CD4-positive, CD25-positive, alpha-beta regulatory T cell (primary cell): ENCODE data around the gene ZNF24. TPM values are rescaled to one million over a fixed set of nuclear protein-coding genes. Genes with fewer than 3 reads are reported as not detected.

ENCODE experiments used
- ATAC-seq, 2 donors: fragments of 150-1000 bp; cut with Tn5 transposase; one replicate each; pipeline ENCODE4 v1.10.0; 2021; ENCODE audit warnings: low read depth in 2 of 2, moderate number of reproducible peaks in 2 of 2, moderate library complexity in 1 of 2
- DNase-seq, 3 donors: peaks; one replicate each; pipeline versions ENCODE4 v3.0.0 to v3.0.0-alpha.2; 2012 to 2022; ENCODE audit warnings: mixed read lengths in 1 of 3
- H3K27ac ChIP-seq: one replicate; pipeline ENCODE4 v1.7.0; 2013; ENCODE audit warnings: mild to moderate bottlenecking, low read length; ENCODE audit not compliant: insufficient read depth, poor library complexity, severe bottlenecking
- H3K27me3 ChIP-seq: one replicate; pipeline ENCODE4 v1.7.0; 2013; ENCODE audit warnings: low read length; ENCODE audit not compliant: control insufficient read depth, insufficient read depth
- H3K36me3 ChIP-seq: one replicate; pipeline ENCODE4 v1.7.0; 2013; ENCODE audit warnings: mild to moderate bottlenecking, low read length, moderate library complexity; ENCODE audit not compliant: control insufficient read depth, insufficient read depth
- H3K4me1 ChIP-seq: 2 replicates; pipeline ENCODE4 v1.7.0; 2013; ENCODE audit warnings: mild to moderate bottlenecking, low read length; ENCODE audit not compliant: insufficient read depth, control insufficient read depth, poor library complexity, severe bottlenecking
- H3K4me3 ChIP-seq: one replicate; pipeline ENCODE4 v1.7.0; 2013; ENCODE audit warnings: low read depth, mild to moderate bottlenecking, low read length, moderate library complexity
- H3K9me3 ChIP-seq, 2 experiments: 1 replicate in 1 of 2; 2 replicates in 1 of 2; pipeline ENCODE4 v1.7.0; 2013; ENCODE audit warnings: low read length in 2 of 2, mild to moderate bottlenecking in 1 of 2, moderate library complexity in 1 of 2; ENCODE audit not compliant: control insufficient read depth in 2 of 2
- H3K27ac Mint-ChIP-seq, 3 donors: one replicate each; pipeline ENCODE4 v1.8.0; 2020 to 2022; ENCODE audit warnings: mild to moderate bottlenecking in 3 of 3, mixed read lengths in 3 of 3, moderate library complexity in 2 of 3
- H3K27me3 Mint-ChIP-seq: one replicate; pipeline ENCODE4 v1.8.0; 2022; ENCODE audit warnings: mild to moderate bottlenecking, mixed read lengths
- H3K36me3 Mint-ChIP-seq: one replicate; pipeline ENCODE4 v1.8.0; 2020; ENCODE audit warnings: mixed read lengths
- H3K4me1 Mint-ChIP-seq, 4 donors: one replicate each; pipeline ENCODE4 v1.8.0; 2020 to 2022; ENCODE audit warnings: mixed read lengths in 4 of 4, mild to moderate bottlenecking in 1 of 4
- H3K4me3 Mint-ChIP-seq, 4 donors: one replicate each; pipeline ENCODE4 v1.8.0; 2020 to 2022; ENCODE audit warnings: mild to moderate bottlenecking in 4 of 4, mixed read lengths in 4 of 4, moderate library complexity in 3 of 4
- H3K9me3 Mint-ChIP-seq, 7 donors: one replicate each; pipeline ENCODE4 v1.8.0; 2020 to 2022; ENCODE audit warnings: mixed read lengths in 7 of 7, mild to moderate bottlenecking in 3 of 7, moderate library complexity in 2 of 7
- polyA plus RNA-seq, 4 donors: library from polyadenylated mRNA; unstranded; fragments of 300-500 nt; fragmentation: Illumina TruSeq; gene quantifications; one replicate each; pipeline ENCODE4 v1.2.3, GENCODE V29; 2021
- total RNA-seq: library from RNA; stranded (reverse); gene quantifications from one replicate; pipeline ENCODE4 v1.2.3, GENCODE V29; 2022

ZNF24 gene
- total and polyA plus RNA-seq, 5 donors from 2014 or later, result 53.9 to 96.3 (median 69.4) TPM

DNA sequence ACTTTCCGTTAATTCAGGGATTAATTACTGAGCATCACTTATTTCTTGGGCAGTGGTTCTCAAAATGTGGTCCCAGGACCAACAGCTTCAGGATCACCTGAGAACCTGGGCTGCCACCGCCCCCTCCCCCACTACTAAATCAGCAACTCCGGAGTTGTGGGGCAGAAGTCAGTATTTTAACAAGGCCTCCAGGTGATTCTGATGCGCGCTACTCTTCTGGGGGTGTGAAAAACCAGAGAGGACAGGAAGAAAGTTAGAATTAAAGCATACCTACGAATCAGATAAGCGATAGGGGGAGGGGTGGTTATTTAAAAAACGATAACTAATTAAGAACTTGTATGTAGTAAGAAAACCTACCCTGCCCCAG is 54.5 kb downstream of the ZNF24 start:
- peaks cover 26% of the 10 kb centered on the region for H3K4me1 ChIP-seq
- ATAC-seq (peak; percentile 7 to 33), DNase-seq (peak in 1 of 3 donors; percentile 9)
- H3K27me3 ChIP-seq, result no peaks in the 10 kb centered on the region
- Mint-ChIP-seq H3K27me3 (peaks cover 4% of the 10 kb centered on the region), H3K4me1 (peaks cover 21 to 70% (median 57%) of the 10 kb centered on the region in 4 donors), H3K36me3 (peaks cover 37% of the 10 kb centered on the region), H3K27ac (peak overlapping the region; percentile 96 to 100 (median 98)), H3K9me3 (peaks cover 0 to 10% (median 3%) of the 10 kb centered on the region in 7 donors), H3K4me3 (peak overlapping the region; percentile 97 to 99 (median 98))
- H3K4me3 ChIP-seq, result peak overlapping the region; percentile 99
- peak overlapping the region; percentile 77 for H3K27ac ChIP-seq
- H3K9me3 ChIP-seq, result peaks cover 4% of the 10 kb centered on the region in 2 experiments
- H3K36me3 ChIP-seq, result peaks cover 15% of the 10 kb centered on the region

DNA sequence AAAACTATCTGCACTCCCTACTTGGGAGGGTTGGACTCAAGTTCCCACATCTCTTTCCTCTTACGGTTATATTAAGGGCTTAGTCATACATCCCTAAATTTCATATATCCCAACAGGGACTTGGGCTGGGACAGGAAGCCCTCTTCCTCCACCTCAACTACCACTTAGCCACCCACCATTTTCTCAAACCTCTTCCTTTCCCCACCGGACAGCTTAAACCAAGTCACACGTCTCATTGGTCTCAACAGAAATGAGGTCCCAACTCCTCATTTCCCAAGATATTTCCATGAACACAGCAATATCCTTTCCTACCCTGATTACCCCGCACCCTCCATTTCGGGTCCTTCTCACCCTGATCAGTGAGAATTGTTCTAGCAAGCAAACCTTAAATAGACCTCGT is 54.9 kb downstream of the ZNF24 start:
- H3K27ac ChIP-seq, result peak overlapping the region; percentile 77
- DNase-seq, result peak in 1 of 3 donors; percentile 20
- H3K4me1 ChIP-seq, result peaks cover 26% of the 10 kb centered on the region
- H3K4me1 Mint-ChIP-seq, result peaks cover 21 to 70% (median 53%) of the 10 kb centered on the region in 4 donors
- no peak for ATAC-seq
- no peaks in the 10 kb centered on the region for H3K27me3 ChIP-seq
- H3K36me3 ChIP-seq, result peaks cover 15% of the 10 kb centered on the region
- peaks cover 0 to 10% (median 3%) of the 10 kb centered on the region in 7 donors for H3K9me3 Mint-ChIP-seq
- peak overlapping the region; percentile 97 to 99 (median 98) for H3K4me3 Mint-ChIP-seq
- H3K36me3 Mint-ChIP-seq, result peaks cover 34% of the 10 kb centered on the region
- peaks cover 4% of the 10 kb centered on the region for H3K27me3 Mint-ChIP-seq
- H3K9me3 ChIP-seq, result peaks cover 4% of the 10 kb centered on the region in 2 experiments
- H3K27ac Mint-ChIP-seq, result peak overlapping the region; percentile 96 to 100 (median 98)
- H3K4me3 ChIP-seq, result peak overlapping the region; percentile 99

DNA sequence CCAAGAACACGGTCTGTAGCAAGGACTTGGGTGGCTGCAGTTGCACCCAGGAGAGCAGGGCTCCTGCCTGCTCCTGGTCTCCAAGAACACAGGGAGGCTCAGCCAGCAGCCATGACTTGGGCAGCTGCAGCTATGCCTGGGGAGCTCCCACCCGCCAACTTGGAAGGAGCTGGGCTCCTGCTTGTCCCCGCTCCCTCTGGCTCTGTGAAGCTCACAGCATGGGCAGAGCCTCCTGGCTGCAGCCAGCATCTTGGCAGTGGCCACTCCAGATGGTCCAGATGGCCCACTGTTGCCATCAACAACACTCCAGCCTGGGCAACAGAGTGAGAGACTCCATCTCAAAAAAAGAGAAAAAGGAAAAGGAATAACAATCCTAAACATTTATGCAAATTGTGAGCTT is 59.4 kb downstream of the ZNF24 start:
- peaks cover 21% of the 10 kb centered on the region for H3K36me3 Mint-ChIP-seq
- DNase-seq, result no peak
- no peak for ATAC-seq
- H3K4me1 ChIP-seq, result peaks cover 7% of the 10 kb centered on the region
- H3K27ac Mint-ChIP-seq, result no peak overlapping the region
- H3K27me3 Mint-ChIP-seq, result no peaks in the 10 kb centered on the region
- peaks cover 4% of the 10 kb centered on the region in 2 experiments for H3K9me3 ChIP-seq
- no peak overlapping the region for H3K4me3 Mint-ChIP-seq
- H3K36me3 ChIP-seq, result peaks cover 9% of the 10 kb centered on the region
- no peaks in the 10 kb centered on the region for H3K27me3 ChIP-seq
- no peak overlapping the region for H3K4me3 ChIP-seq
- H3K27ac ChIP-seq, result no peak overlapping the region
- peaks cover 2 to 10% (median 5%) of the 10 kb centered on the region in 7 donors for H3K9me3 Mint-ChIP-seq
- peaks cover 9 to 27% (median 23%) of the 10 kb centered on the region in 4 donors for H3K4me1 Mint-ChIP-seq

DNA sequence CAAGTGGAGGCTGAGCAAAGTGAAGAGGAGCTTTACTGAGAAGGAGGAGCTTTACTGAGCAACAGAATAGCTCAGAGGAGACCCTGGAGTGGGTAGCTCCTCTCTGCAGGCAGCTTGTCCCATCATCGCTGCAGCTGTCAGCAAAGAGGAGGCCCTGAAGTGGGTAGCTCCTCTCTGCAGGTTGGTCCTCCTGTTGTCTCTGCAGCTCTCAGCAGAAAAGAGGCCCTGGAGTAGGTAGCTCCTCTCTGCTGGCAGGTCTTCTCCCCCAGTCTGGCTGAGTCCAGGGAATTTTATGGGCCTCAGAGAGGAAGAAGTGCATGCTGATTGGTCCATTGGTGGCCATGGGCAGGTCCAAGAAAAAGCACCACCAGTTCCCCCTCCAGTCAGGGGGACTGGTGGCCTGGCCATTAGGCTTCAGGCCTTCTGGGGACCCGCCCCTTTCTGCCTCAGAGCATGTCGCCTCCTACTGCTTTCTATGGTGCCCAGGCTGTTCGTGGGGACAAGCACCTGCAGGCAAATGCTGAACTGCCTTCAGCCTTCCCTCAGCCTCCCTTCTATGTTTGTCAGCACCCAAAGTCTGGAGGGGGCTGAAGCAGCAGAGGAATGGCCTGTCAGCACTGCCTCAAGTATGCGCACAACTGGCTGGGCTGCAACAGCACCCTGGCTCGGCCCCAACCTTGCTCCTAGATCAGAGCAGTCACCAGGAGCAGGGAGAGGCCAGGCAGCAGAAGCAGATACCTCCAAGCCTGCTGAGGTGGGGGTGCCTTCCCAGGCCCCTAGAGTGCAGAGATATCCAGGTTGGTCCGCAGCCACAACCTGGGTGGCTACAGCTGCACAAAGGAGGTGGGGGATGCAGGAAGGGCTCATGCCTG is 60.1 kb downstream of the ZNF24 start:
- H3K9me3 Mint-ChIP-seq, result peaks cover 2 to 12% (median 5%) of the 10 kb centered on the region in 7 donors
- Histone ChIP-seq H3K4me3 (no peak overlapping the region), H3K9me3 (peaks cover 7 to 8% of the 10 kb centered on the region in 2 experiments), H3K27me3 (no peaks in the 10 kb centered on the region), H3K4me1 (peaks cover 2% of the 10 kb centered on the region), H3K27ac (no peak overlapping the region), H3K36me3 (peaks cover 9% of the 10 kb centered on the region)
- DNase-seq (no peak), ATAC-seq (no peak)
- H3K4me3 Mint-ChIP-seq, result no peak overlapping the region
- no peak overlapping the region for H3K27ac Mint-ChIP-seq
- peaks cover 9 to 22% (median 19%) of the 10 kb centered on the region in 4 donors for H3K4me1 Mint-ChIP-seq
- H3K27me3 Mint-ChIP-seq, result no peaks in the 10 kb centered on the region
- H3K36me3 Mint-ChIP-seq, result peaks cover 21% of the 10 kb centered on the region

DNA sequence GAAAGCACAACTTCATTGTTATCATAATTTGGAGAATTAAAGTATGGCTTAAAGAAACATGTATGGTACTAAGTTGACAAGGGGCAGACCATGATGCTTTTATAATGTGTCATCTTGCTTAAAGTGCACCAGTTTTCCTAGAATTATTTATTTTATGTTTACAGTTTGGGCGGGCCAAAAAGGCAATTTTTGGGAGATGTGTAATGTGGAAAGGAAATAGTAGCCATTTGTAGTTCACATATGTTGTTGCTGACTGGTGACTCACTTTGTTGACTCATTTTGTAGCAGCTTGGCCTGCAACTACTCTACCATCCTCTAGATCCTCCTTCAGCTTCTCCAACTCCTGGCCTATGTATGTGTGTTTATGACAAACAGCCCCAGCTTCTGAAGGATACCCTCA is 61.9 kb downstream of the ZNF24 start:
- H3K27me3 ChIP-seq, result no peaks in the 10 kb centered on the region
- Mint-ChIP-seq H3K9me3 (peaks cover 4 to 17% (median 6%) of the 10 kb centered on the region in 7 donors), H3K4me1 (peaks cover 9 to 23% (median 18%) of the 10 kb centered on the region in 4 donors), H3K27ac (no peak overlapping the region), H3K27me3 (no peaks in the 10 kb centered on the region), H3K4me3 (no peak overlapping the region), H3K36me3 (peaks cover 21% of the 10 kb centered on the region)
- H3K4me1 ChIP-seq, result no peaks in the 10 kb centered on the region
- H3K9me3 ChIP-seq, result peaks cover 12 to 14% of the 10 kb centered on the region in 2 experiments
- DNase-seq (no peak), ATAC-seq (no peak)
- no peak overlapping the region for H3K4me3 ChIP-seq
- H3K27ac ChIP-seq, result no peak overlapping the region
- H3K36me3 ChIP-seq, result peaks cover 9% of the 10 kb centered on the region

Other genes with a start within 250 kb of the ZNF24 start
- 12.9 TPM for gene ZNF397, start 103.4 kb downstream of the ZNF24 start, total RNA-seq
- 1 to 10 TPM; 6.2 to 7.4 (median 6.8) TPM for gene ZNF397, start 103.4 kb downstream of the ZNF24 start, polyA plus RNA-seq
- 11.5 TPM for gene ZSCAN30, start 54.2 kb downstream of the ZNF24 start, total RNA-seq
- 1 to 10 TPM; 2.0 to 5.2 (median 3.9) TPM for gene ZSCAN30, start 54.2 kb downstream of the ZNF24 start, polyA plus RNA-seq
- gene ZNF396, start 32.9 kb upstream of the ZNF24 start, total RNA-seq, result not detected
- gene ZNF396, start 32.9 kb upstream of the ZNF24 start, polyA plus RNA-seq, result 1 to 10 TPM in 2 of 4 donors, under 1 TPM in 1, not detected in 1; 0.57 to 2.3 (median 1.3) TPM
- 25.5 TPM for gene INO80C, start 153.5 kb upstream of the ZNF24 start, total RNA-seq
- gene INO80C, start 153.5 kb upstream of the ZNF24 start, polyA plus RNA-seq, result 10 to 100 TPM; 20.2 to 27.6 (median 24.3) TPM
- gene GALNT1, start 237.3 kb upstream of the ZNF24 start, total RNA-seq, result 22.7 TPM
- 10 to 100 TPM; 18.8 to 49.6 (median 29.2) TPM for gene GALNT1, start 237.3 kb upstream of the ZNF24 start, polyA plus RNA-seq